ENCODE measurements around the gene METTL17.
"Not testable (repeated sequence)": the region's sequence is repeated elsewhere in the genome, so short reads cannot be mapped to it uniquely, and the experiment has no call there.

The METTL17 gene

DNA sequence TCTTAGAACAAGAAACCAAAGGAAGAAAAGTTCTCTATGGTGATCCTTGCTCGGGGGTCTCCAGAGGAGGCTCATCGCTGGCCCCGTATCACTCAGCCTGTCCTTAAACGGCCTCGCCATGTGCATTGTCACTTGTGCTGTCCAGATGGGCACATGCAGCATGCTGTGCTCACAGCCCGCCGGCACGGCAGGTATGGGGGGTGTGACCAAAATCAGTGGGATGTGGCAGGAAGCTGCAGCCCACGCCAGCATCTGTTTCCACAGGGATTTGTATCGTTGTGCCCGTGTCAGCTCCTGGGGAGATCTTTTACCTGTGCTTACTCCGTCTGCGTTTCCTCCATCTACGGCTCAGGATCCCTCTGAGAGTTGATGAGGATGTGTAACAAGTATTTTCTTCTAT is 6.7 kb downstream of the METTL17 start:
- DNase-seq (ENCODE audit: low read depth in 2 of 2) = no peak

- no peak for DNase-seq (ENCODE audit: low read depth in 2 of 2)
These were observed 7.3 kb downstream of the METTL17 start for GRCh38 chr14:20997115-20997514.

GRCh38 chr14:20997564-20997963 is 7.8 kb downstream of the METTL17 start:
- no peak for DNase-seq (ENCODE audit: low read depth in 2 of 2)

DNA sequence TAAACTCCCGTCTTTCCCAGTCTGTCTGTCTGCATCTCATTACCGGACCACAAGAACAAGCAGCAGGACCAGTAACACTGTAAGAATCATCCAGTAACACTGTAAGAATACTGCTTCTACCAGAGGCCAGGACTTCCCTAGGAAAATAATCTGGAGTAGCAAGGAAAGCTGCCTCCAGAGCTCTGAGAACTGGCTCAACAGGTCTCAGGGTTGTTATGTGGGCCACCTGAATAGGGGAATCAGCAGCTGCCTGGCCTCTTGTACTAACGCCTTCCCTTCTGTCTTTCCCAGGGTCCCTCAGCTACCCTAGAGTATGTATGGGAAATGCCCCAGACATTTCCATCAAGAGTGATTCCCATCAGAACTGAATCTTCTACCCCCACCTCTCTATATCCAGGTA is 8.4 kb downstream of the METTL17 start:
- no peak for DNase-seq (ENCODE audit: low read depth in 2 of 2)

- no peak for DNase-seq (ENCODE audit: low read depth in 2 of 2)
These were observed 9.0 kb downstream of the METTL17 start, which contains the start of gene SLC39A2 for GRCh38 chr14:20998674-20999366. SLC39A2 (plus strand) TSS chr14:20999293; CDS start chr14:20999447, 154 bp downstream.

DNA sequence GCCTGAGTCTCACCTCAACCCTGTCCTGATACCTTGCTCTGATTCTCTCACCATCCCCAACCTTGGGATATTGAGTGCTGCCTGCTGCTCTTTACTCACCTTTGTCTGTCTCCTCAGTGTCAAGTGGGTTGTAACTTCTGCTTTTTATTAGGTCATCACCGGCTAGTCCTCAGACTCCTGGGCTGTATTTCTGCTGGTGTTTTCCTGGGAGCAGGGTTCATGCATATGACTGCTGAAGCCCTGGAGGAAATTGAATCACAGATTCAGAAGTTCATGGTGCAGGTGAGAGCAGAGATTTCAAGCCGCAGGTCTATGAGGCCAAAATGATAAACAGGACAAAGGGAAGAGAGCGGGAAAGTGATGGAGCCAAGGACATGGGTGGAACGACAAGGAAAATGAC is 9.8 kb downstream of the METTL17 start:
- no peak for DNase-seq (ENCODE audit: low read depth in 2 of 2)

DNA sequence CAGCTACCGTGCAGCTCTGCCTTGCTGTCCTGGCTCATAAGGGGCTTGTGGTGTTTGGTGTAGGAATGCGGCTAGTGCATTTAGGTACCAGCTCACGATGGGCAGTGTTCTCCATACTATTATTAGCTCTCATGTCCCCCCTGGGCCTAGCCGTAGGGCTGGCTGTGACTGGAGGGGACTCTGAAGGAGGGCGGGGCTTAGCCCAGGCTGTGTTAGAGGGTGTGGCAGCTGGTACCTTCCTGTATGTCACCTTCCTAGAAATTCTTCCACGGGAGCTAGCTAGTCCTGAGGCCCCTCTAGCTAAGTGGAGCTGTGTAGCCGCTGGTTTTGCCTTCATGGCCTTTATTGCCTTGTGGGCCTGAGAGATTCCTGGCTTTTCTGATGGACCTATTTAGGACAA is 11.4 kb downstream of the METTL17 start:
- DNase-seq (ENCODE audit: low read depth in 2 of 2) = no peak

- no peak for DNase-seq (ENCODE audit: low read depth in 2 of 2)
These were observed 14.1 kb downstream of the METTL17 start for GRCh38 chr14:21003788-21004346.

- DNase-seq (ENCODE audit: low read depth in 2 of 2) = not testable (repeated sequence)
These were observed 19.9 kb downstream of the METTL17 start for GRCh38 chr14:21009721-21010120.

GRCh38 chr14:21011136-21011535 is 21.4 kb downstream of the METTL17 start:
- no peak for DNase-seq (ENCODE audit: low read depth in 2 of 2)

GRCh38 chr14:21014761-21015190 is 25.0 kb downstream of the METTL17 start:
- peak; percentile 59 to 67 for DNase-seq (ENCODE audit: low read depth in 2 of 2)

DNA sequence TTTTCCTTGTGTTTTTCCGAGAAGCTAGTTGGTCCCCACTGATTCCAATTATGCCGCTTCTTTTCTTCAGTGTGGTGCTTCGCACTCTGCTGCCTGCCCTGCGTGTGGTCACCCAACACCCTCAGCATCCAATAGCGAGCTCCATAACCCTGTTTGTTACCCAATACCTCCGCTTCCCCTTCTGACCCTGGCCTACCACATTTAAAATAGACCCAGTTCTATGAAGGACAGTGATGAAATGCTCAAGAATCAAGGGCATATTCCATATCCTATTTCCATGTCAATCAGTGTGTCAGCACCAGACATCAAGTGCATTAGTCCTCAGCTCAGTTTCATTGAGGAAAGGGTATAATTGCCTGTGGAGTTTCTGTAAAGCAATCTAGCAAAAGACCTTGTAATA is 25.5 kb downstream of the METTL17 start:
- DNase-seq (ENCODE audit: low read depth in 2 of 2) = no peak

DNA sequence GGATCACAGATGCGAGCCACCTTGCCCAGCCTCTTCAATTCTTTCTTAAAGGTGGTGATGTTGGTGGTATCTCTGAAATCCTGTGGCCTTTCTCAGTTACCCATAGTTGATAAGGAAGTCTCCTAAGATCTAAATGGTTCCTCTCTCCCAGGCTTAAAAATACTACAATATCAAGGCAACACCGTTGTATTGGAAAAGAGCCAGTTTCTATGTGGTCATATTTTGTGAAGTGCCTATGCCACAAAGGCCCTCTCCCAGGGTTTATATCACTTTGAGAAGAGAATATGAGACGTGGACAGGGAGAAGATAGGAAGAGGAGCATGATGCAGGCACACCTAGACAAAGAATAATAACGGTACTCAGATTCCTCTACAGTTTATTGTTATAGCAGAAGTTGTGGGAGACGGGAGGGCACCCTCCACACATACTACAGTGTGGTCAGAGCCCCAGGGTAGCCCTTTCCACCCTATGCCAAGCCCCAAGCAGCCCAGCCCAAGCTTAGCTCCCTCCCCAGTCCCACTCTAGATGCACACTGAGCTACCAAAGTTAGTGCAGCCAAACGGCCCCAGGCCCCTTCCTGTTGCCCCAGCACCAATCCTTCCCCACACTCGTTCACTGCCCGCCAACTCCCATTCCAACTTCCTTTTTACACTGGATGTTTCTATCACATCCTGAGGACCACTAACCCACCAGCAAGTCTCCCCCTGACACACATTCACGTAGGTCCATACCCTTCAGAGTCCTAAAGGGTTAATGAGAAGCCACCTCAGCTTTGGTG is 26.8 kb downstream of the METTL17 start:
- no peak for DNase-seq (ENCODE audit: low read depth in 2 of 2)

- DNase-seq (ENCODE audit: low read depth in 2 of 2) = no peak
These were observed 27.9 kb downstream of the METTL17 start for GRCh38 chr14:21017528-21018245.

GRCh38 chr14:21018286-21018685 is 28.5 kb downstream of the METTL17 start:
- DNase-seq (ENCODE audit: low read depth in 2 of 2) = no peak

- no peak for DNase-seq (ENCODE audit: low read depth in 2 of 2)
These were observed 29.0 kb downstream of the METTL17 start for GRCh38 chr14:21018781-21019180.

DNA sequence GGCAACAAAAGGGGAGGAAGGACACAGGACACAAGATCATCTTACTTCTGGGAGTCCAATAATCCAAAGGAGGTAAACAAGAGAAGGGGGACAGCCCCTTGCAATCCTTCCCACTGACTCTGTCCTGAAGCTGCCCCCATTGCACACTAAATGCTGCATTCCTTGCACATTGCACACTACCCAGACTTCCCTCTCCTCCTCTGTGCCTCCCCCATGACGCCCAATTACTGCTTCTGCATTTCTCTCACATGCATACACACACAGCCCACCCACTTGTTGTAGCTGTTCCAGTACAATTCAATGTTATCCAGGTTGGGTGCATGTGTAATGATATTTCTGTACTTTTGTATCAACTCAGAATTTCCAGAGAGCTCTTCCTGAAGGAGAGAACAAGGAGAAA is 29.6 kb downstream of the METTL17 start:
- no peak for DNase-seq (ENCODE audit: low read depth in 2 of 2)

DNA sequence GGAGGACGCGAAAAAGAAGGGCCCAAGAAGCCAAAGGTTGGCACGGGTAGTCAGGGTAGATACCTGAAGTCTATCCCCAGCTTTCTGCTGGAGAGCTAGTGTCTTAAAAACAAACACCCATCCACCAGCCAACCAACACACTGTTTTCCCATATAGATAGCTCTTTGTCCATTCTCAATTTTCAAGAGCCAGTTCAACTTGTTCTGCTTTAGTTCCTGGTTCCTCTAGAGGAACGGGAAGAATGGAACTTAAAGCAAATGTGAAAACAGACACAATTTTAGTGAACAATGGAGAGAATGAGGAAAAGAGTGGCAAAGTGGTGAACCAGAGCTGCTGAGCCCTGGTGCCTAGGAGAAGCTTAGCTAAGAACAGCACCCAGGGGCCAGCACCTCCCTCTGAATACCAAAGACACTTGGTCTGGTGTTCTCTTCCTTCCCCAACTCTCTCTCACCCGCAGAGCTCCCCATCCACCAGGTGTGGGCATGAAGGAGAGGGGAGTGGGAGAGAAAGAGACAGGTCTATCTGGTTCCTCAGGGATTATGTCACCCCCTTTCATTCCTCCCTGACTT is 31.3 kb downstream of the METTL17 start:
- DNase-seq (ENCODE audit: low read depth in 2 of 2) = no peak

- no peak for DNase-seq (ENCODE audit: low read depth in 2 of 2)
These were observed 32.9 kb downstream of the METTL17 start for GRCh38 chr14:21022686-21023085.

DNA sequence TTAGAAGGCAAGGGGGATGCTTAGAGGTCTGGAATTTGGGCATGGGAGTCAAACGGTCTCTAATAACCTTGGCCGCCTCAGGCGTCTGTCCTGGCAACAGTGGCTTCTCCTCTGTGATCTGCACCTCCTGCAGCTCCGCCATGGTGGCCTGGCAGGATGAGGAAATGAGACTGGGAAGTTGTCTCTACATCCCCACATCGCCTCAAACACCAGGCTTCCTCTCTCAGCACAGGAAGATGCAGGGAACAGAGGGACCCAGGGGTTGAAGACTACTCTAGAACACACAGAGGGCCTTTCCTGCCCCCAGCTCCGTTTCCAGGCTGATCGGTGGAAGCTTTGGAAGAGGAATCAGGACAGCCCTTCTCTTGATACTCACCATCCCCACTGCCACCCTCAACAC is 33.4 kb downstream of the METTL17 start:
- DNase-seq (ENCODE audit: low read depth in 2 of 2) = no peak

DNA sequence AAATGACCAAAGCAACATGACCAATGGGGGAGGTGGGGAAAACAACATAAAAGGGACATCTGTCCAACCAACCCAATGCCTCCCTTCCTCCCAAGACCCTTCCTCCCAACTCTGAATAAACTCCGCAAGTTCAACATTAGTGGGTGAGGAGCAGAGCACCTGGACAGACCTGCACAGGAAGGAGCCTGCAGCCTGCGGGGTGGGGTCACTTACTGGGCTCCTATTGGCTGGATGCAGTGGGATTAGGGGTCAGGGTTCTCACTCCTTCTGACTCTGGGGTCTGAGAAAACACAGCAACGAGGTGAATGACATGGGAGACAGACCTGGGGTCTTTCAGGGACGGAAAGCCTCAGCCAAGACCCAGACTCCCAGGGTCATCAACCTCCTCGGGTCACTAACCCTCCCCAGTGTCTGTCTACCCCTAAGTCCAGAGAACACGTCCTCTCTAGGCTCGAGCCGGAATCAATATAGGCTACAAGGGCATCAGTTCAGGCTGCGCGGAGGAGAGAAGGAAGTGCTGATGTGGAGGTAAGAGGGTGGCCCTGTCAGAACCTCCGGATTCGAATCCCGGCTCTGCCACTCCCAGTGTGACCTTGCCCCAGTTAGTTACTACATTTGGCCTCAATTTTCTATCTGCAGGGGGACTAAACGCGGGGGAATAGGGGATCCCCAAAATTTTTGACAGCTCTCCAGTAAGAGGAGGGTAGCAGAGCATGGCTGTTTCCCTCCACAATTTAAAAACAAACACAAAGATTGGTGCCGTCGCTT is 34.2 kb downstream of the METTL17 start:
- DNase-seq (ENCODE audit: low read depth in 2 of 2) = no peak
